Sigmoid colon (tissue), 7 donors: ENCODE measurements around the gene PLCB1. TPM values are rescaled to one million over a fixed set of nuclear protein-coding genes. Genes with fewer than 3 reads are reported as not detected.
"Not testable (repeated sequence)": the region's sequence is repeated elsewhere in the genome, so short reads cannot be mapped to it uniquely, and the experiment has no call there.

Source experiments
- DNase-seq: peaks from one replicate; pipeline ENCODE4 v3.0.0-alpha.2; 2019
- H3K27ac ChIP-seq, 4 donors: fragments of 200-600 bp; sonication (generic); one replicate each; pipeline ENCODE4 v1.5.1; 2016 to 2019; ENCODE audit warnings: mild to moderate bottlenecking in 1 of 4
- H3K27me3 ChIP-seq, 3 donors: fragments of 200-600 bp; sonication (generic); one replicate each; pipeline ENCODE4 v1.5.1; 2019; ENCODE audit warnings: mild to moderate bottlenecking in 1 of 3
- H3K36me3 ChIP-seq, 4 donors: fragments of 200-600 bp; sonication (generic); one replicate each; pipeline ENCODE4 v1.5.1; 2016 to 2019
- H3K4me1 ChIP-seq, 4 donors: fragments of 200-600 bp; sonication (generic); one replicate each; pipeline ENCODE4 v1.5.1; 2017 to 2019
- H3K4me3 ChIP-seq, 4 donors: fragments of 200-600 bp; sonication (generic); one replicate each; pipeline ENCODE4 v1.5.1; 2017 to 2019; ENCODE audit warnings: mild to moderate bottlenecking in 2 of 4, moderate library complexity in 1 of 4
- H3K9me3 ChIP-seq, 4 donors: fragments of 200-600 bp in 3 of 4; sonication (generic) in 3 of 4; one replicate each; pipeline versions ENCODE4 v1.5.1 to v1.6.1; 2013 to 2019
- EP300 ChIP-seq, 4 donors: sonication (generic); formaldehyde crosslinking; IDR thresholded peaks; one replicate each; pipeline ENCODE4 v1.6.1; 2017; ENCODE audit warnings: antibody characterized with exemption in 4 of 4
- POLR2A ChIP-seq, 2 donors: fragments of 450-650 bp; IDR thresholded peaks; one replicate each; pipeline ENCODE4 v1.6.1; 2016; ENCODE audit warnings: antibody characterized with exemption in 2 of 2, mild to moderate bottlenecking in 2 of 2, moderate library complexity in 2 of 2
- POLR2AphosphoS5 ChIP-seq, 4 donors: sonication (generic); formaldehyde crosslinking; IDR thresholded peaks; one replicate each; pipeline ENCODE4 v1.6.1; 2017; ENCODE audit warnings: antibody characterized with exemption in 4 of 4
- WGBS, 2 donors: extraction: QIAGEN DNeasy Blood & Tissue Kit; methylation state at CpG; one replicate each; pipeline ENCODE4 v1.1.7; 2013; 5-methylcytosine and 5-hydroxymethylcytosine counted together
- intact Hi-C: fragments of 100-400 bp; cut with DNase I; formaldehyde crosslinking; loops from one replicate; pipeline ENCODE4 v1.15.1; 2023
- polyA plus RNA-seq, 3 donors: library from polyadenylated mRNA; stranded (reverse); fragments of 200-250 nt; gene quantifications; one replicate each; pipeline ENCODE4 v1.2.3, GENCODE V29; 2013
- total RNA-seq, 4 donors: library from RNA; depleted of rRNA; stranded (reverse); fragments of >200 nt; gene quantifications; one replicate each; pipeline ENCODE4 v1.1.0, GENCODE V29; 2016
- TF ChIP-seq, protein P1 (sequence below), 4 experiments: fragments of 450-650 bp in 3 of 4; fragments of 200-600 bp in 1 of 4; IDR thresholded peaks; one replicate each; pipeline ENCODE4 v1.5.1; 2016 to 2019; ENCODE audit warnings: antibody characterized with exemption in 4 of 4, mild to moderate bottlenecking in 3 of 4, moderate library complexity in 2 of 4
- donor health status: healthy with polysubstance abuse.
- donor health status: Bipolar disorder and iron deficiency.
- donor health status: healthy.

Gene PLCB1
- total and polyA plus RNA-seq, 7 donors: 0.92 to 117 (median 86.7) TPM

DNA sequence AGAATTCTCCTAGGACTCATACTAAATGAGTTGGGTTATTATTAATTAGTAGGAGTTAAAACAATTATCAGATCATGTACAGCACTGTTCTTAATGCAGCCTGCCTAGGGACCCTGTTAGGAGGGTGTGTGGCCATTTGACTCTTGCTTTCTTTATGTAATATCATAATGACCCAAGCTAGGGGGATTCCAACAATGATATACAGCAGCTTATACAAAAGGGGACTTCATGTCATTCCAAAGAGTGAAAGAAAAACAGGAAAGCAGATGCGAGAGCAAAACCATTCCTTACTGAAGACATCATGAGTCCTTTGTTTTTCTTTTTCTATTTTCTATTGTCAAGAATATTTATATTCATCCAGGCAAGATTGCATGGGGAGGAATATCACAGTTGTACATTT is 455.2 kb downstream of the PLCB1 start:
- DNase-seq: no peak
- Histone ChIP-seq H3K27me3 (no peaks in the 10 kb centered on the region), H3K9me3 (no peaks in the 10 kb centered on the region), H3K4me1 (peaks cover 0 to 6% (median 2%) of the 10 kb centered on the region in 4 donors), H3K4me3 (no peak overlapping the region), H3K27ac (no peak overlapping the region), H3K36me3 (no peaks in the 10 kb centered on the region)
- intact Hi-C loops: no loop called here
- 83 to 85% methylated on average over 1 of the region's 1 CpG for WGBS, 2 donors
- TF ChIP-seq POLR2A (IDR thresholded peaks at IDR 0.05) (no peak), POLR2AphosphoS5 (IDR thresholded peaks at IDR 0.05) (no peak), EP300 (IDR thresholded peaks at IDR 0.05) (no peak)
- TF ChIP-seq, protein P1, sequence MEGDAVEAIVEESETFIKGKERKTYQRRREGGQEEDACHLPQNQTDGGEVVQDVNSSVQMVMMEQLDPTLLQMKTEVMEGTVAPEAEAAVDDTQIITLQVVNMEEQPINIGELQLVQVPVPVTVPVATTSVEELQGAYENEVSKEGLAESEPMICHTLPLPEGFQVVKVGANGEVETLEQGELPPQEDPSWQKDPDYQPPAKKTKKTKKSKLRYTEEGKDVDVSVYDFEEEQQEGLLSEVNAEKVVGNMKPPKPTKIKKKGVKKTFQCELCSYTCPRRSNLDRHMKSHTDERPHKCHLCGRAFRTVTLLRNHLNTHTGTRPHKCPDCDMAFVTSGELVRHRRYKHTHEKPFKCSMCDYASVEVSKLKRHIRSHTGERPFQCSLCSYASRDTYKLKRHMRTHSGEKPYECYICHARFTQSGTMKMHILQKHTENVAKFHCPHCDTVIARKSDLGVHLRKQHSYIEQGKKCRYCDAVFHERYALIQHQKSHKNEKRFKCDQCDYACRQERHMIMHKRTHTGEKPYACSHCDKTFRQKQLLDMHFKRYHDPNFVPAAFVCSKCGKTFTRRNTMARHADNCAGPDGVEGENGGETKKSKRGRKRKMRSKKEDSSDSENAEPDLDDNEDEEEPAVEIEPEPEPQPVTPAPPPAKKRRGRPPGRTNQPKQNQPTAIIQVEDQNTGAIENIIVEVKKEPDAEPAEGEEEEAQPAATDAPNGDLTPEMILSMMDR (IDR thresholded peaks at IDR 0.05): no peak

DNA sequence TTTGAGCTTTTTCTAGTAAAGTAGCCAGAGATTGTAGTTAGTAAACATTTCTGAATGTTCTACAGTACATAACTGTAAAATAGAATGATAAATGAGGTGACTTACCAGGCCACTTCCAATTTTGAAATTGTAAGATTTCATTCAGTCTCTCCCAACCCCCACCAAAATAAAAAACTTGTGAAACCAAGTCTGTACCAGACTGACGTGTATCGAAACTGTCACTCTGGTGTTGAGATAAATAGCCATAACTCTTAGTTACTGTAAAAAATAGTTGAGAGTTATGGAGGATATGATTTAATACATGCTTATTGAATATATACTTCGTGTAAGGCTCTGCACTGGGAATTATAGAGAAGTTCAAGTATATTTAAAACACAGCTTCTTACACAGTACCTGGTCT is 455.7 kb downstream of the PLCB1 start:
- 82 to 89% methylated on average over 3 of the region's 3 CpGs for WGBS, 2 donors
- H3K4me3 ChIP-seq: no peak overlapping the region
- no peaks in the 10 kb centered on the region for H3K36me3 ChIP-seq
- DNase-seq: no peak
- no peaks in the 10 kb centered on the region for H3K9me3 ChIP-seq
- peaks cover 0 to 6% (median 2%) of the 10 kb centered on the region in 4 donors for H3K4me1 ChIP-seq
- no peaks in the 10 kb centered on the region for H3K27me3 ChIP-seq
- no peak overlapping the region for H3K27ac ChIP-seq
- TF ChIP-seq POLR2AphosphoS5 (IDR thresholded peaks at IDR 0.05) (no peak), POLR2A (IDR thresholded peaks at IDR 0.05) (no peak), EP300 (IDR thresholded peaks at IDR 0.05) (no peak)
- TF ChIP-seq, protein P1 (IDR thresholded peaks at IDR 0.05): no peak
- intact Hi-C loops: no loop called here

DNA sequence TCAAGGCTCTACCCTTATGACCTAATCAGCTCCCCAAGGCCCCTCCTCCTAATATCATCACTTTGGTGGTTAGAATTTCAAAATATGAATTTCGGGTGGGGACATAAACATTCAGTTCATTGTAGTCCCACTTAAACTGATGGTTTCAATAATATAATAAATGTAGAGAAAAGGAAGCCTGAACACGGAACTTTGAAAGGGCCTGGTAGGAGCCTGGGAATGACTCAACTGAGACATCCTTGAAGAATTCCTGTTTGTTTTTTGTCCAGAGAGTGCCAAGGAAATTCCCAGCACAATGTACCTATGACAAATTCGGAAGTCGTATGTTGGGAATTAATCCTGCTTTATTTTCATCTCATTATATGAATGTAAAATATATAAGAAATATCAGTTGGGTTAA is 457.9 kb downstream of the PLCB1 start:
- TF ChIP-seq POLR2A (IDR thresholded peaks at IDR 0.05) (no peak), EP300 (IDR thresholded peaks at IDR 0.05) (no peak), POLR2AphosphoS5 (IDR thresholded peaks at IDR 0.05) (no peak)
- TF ChIP-seq, protein P1 (IDR thresholded peaks at IDR 0.05): no peak
- Histone ChIP-seq H3K27ac (no peak overlapping the region), H3K4me3 (no peak overlapping the region), H3K4me1 (peaks cover 0 to 8% (median 3%) of the 10 kb centered on the region in 4 donors), H3K9me3 (no peaks in the 10 kb centered on the region), H3K36me3 (no peaks in the 10 kb centered on the region), H3K27me3 (no peaks in the 10 kb centered on the region)
- no peak for DNase-seq
- WGBS, 2 donors: 86 to 87% methylated on average over 4 of the region's 4 CpGs
- intact Hi-C loops: no loop called here

DNA sequence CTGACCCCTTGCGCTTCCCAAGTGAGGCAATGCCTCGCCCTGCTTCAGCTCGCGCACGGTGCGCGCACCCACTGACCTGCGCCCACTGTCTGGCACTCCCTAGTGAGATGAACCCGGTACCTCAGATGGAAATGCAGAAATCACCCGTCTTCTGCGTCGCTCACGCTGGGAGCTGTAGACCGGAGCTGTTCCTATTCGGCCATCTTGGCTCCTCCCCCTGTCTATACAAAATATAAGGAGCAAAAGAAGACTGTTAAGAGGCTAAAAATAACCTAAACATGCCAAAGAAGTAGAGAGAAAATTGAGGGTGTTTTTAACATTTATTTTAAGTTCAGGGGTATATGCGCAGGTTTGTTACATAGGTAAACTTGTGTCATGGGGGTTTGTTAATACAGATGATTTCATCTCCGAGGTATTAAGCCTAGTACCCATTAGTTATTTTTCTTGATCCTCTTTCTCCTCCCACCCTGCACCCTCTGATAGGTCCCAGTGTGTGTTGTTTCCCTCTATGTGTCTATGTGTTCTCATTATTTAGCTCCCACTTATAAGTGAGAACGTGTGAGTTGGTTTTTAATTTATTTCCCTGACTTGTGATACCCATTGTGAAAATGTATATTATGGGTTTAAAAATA is 469.0 kb downstream of the PLCB1 start:
- peaks cover 0 to 26% (median 14%) of the 10 kb centered on the region in 4 donors for H3K4me1 ChIP-seq
- WGBS, 2 donors: 75 to 77% methylated on average over 15 to 16 of the region's 18 CpGs
- H3K27me3 ChIP-seq, H3K4me3 ChIP-seq, DNase-seq, intact Hi-C loops, H3K27ac ChIP-seq, H3K9me3 ChIP-seq, H3K36me3 ChIP-seq: not testable (repeated sequence)

DNA sequence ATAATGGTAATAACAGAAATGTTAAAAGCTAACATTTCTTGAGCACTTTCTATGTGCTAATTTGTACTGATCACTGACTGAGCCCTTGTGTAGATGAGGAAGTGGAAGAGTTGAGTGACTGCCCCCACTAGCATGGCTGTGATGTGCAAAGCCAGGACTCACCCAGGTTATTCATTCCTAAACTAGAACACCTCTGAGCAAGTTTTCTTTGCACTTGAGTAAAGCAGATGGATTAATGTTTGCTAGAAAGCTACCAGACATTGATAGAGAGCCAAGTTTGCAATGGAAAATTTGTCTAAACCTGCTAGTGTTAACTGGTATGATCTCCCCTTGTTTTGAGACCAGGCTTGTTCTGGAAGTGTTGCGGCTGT is 469.5 kb downstream of the PLCB1 start:
- TF ChIP-seq, protein P1 (IDR thresholded peaks at IDR 0.05): no peak
- no peak for TF ChIP-seq POLR2AphosphoS5 (IDR thresholded peaks at IDR 0.05)
- TF ChIP-seq POLR2A (IDR thresholded peaks at IDR 0.05): no peak
- TF ChIP-seq EP300 (IDR thresholded peaks at IDR 0.05): no peak
- WGBS, 2 donors: 85 to 98% methylated on average over 1 of the region's 1 CpG

More for the DNA sequence above, 469.5 kb downstream of the PLCB1 start:
- DNase-seq: no peak
- H3K36me3 ChIP-seq: no peaks in the 10 kb centered on the region
- intact Hi-C loops: no loop called here
- H3K27ac ChIP-seq: peak overlapping the region in 2 of 4 donors; percentile 57 to 58
- no peaks in the 10 kb centered on the region for H3K9me3 ChIP-seq
- H3K27me3 ChIP-seq: no peaks in the 10 kb centered on the region
- H3K4me3 ChIP-seq: no peak overlapping the region
- peaks cover 0 to 26% (median 14%) of the 10 kb centered on the region in 4 donors for H3K4me1 ChIP-seq
